Lower lobe of right lung (tissue), 2 donors: ENCODE data around the gene MXD4. TPM values are rescaled to one million over a fixed set of nuclear protein-coding genes. Genes with fewer than 3 reads are reported as not detected.

Experiments
- ATAC-seq, 2 donors: fragments of 200-7000 bp; cut with Tn5 transposase; one replicate each; pipeline ENCODE4 v1.9.1; 2020 to 2022; ENCODE audit warnings: mild to moderate bottlenecking in 2 of 2, moderate library complexity in 2 of 2
- DNase-seq: peaks from one replicate; pipeline ENCODE4 v3.0.0-alpha.2; 2020
- H3K27ac ChIP-seq: fragments of 200-600 bp; one replicate; pipeline ENCODE4 v1.8.0; 2022
- H3K27me3 ChIP-seq: fragments of 200-600 bp; one replicate; pipeline ENCODE4 v1.8.0; 2022; ENCODE audit warnings: low read depth
- H3K36me3 ChIP-seq: fragments of 200-600 bp; one replicate; pipeline ENCODE4 v1.8.0; 2022; ENCODE audit warnings: mild to moderate bottlenecking
- H3K4me1 ChIP-seq: fragments of 200-600 bp; one replicate; pipeline ENCODE4 v1.8.0; 2022
- H3K4me3 ChIP-seq: fragments of 200-600 bp; one replicate; pipeline ENCODE4 v1.8.0; 2022; ENCODE audit warnings: mild to moderate bottlenecking
- H3K9me3 ChIP-seq: fragments of 200-600 bp; one replicate; pipeline ENCODE4 v1.8.0; 2022
- intact Hi-C: fragments of 100-400 bp; cut with DNase I; formaldehyde crosslinking; loops from one replicate; pipeline ENCODE4 v1.11.0; 2022
- total RNA-seq: library from RNA; stranded (reverse); fragmentation: NEBNext Ultra II Directional; extraction: Animal tissue kit (Norgen Biotek cat#: 25700); gene quantifications from one replicate; pipeline ENCODE4 v1.2.1, GENCODE V29; 2021
- TF ChIP-seq, protein P1 (sequence below): fragments of 200-600 bp; IDR thresholded peaks from one replicate; pipeline ENCODE4 v1.8.0; 2022; ENCODE audit warnings: antibody characterized with exemption, mild to moderate bottlenecking
- donor health status: DM: no; HTN: yes; CAD: no; lungs with severe emphysema.

MXD4 gene
- total RNA-seq, 1 donor from 2014 or later: 74.3 TPM

DNA sequence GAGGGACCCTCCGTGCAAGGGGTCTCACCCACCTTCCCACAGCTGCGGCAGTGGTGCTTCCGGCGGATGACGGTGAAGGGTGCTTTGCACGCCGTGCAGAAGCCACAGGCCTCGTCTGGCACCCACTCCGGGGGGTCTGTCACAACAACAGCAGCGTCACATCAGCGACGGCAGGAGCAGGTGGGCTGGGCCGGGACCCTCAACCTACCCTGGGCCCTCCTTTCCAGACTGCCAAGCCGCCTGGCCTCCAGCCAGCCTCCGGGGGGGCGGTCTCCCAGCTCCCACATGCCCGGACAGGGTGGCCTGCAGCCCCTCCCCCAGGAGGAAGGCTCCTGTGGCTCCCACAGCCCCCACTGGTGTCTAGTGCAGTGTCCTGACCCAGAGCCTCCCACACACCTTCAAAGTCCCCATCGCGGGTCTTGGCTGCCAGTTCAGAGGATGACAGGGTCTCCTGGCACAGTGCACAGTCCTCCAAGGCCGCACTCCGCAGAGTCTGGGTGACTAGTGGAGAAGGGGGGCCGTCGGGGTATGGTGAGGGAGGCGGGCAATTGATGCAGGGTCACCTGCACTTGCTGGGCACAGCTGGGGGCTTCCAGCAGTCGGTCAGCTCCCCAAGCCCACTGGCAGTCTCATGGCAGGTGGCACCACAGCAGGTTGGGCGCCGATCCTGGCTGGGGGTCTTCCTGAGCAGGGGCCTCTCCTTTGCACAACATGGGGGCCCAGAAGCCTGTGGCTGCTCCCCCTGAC is 9.5 kb upstream of the MXD4 start:
- Histone ChIP-seq H3K27ac (no peak overlapping the region), H3K27me3 (no peaks in the 10 kb centered on the region), H3K9me3 (no peaks in the 10 kb centered on the region), H3K4me3 (no peak overlapping the region), H3K4me1 (peaks cover 6% of the 10 kb centered on the region), H3K36me3 (no peaks in the 10 kb centered on the region)
- DNase-seq: no peak
- peak in 1 of 2 donors; percentile 7 for ATAC-seq
- TF ChIP-seq, protein P1, sequence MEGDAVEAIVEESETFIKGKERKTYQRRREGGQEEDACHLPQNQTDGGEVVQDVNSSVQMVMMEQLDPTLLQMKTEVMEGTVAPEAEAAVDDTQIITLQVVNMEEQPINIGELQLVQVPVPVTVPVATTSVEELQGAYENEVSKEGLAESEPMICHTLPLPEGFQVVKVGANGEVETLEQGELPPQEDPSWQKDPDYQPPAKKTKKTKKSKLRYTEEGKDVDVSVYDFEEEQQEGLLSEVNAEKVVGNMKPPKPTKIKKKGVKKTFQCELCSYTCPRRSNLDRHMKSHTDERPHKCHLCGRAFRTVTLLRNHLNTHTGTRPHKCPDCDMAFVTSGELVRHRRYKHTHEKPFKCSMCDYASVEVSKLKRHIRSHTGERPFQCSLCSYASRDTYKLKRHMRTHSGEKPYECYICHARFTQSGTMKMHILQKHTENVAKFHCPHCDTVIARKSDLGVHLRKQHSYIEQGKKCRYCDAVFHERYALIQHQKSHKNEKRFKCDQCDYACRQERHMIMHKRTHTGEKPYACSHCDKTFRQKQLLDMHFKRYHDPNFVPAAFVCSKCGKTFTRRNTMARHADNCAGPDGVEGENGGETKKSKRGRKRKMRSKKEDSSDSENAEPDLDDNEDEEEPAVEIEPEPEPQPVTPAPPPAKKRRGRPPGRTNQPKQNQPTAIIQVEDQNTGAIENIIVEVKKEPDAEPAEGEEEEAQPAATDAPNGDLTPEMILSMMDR: no peak
- intact Hi-C loops: no loop called here

DNA sequence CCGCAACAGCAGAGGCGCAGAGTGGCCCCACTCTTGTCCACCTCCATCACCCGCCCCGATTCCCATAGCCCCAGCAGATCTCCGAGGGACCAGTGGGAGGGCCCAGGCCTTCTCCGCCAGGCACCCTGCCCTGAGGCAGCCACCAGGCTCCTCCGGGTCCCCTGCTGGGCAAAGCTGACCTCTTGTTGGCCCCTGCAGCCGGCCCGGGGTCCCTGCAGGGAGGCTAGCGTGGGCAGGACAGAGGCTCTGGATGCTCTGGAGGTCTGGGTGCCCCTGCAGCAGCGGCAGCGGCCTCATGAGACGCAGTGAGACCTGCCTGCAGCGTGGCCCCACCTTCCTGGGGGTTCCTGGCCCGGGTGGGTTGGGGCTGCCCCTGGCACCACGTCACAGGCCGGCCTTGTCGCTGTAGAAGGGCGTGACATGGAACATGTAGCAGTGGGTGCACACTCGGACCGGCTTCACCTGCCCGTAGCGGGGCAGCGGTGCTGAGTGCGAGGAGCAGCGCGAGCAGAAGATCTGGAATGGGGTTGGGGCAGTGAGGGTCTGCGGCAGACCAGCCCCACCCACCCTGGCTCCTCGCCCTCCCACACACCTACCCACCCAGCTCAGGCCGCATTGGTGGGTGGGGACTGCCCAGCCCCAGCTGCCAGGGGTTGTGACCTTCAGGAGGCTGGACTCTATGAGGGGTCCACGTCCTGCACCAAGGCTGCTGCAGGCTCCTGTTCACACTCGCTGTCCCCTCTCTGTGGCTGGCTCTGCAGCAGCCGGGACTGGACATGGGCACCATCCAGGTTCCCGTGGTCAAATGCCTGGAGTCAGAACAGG is 8.6 kb upstream of the MXD4 start:
- Histone ChIP-seq H3K27me3 (no peaks in the 10 kb centered on the region), H3K9me3 (no peaks in the 10 kb centered on the region), H3K27ac (no peak overlapping the region), H3K36me3 (no peaks in the 10 kb centered on the region), H3K4me3 (no peak overlapping the region), H3K4me1 (peaks cover 15% of the 10 kb centered on the region)
- DNase-seq (no peak), ATAC-seq (no peak)
- intact Hi-C loops: no loop called here
- TF ChIP-seq, protein P1: no peak

DNA sequence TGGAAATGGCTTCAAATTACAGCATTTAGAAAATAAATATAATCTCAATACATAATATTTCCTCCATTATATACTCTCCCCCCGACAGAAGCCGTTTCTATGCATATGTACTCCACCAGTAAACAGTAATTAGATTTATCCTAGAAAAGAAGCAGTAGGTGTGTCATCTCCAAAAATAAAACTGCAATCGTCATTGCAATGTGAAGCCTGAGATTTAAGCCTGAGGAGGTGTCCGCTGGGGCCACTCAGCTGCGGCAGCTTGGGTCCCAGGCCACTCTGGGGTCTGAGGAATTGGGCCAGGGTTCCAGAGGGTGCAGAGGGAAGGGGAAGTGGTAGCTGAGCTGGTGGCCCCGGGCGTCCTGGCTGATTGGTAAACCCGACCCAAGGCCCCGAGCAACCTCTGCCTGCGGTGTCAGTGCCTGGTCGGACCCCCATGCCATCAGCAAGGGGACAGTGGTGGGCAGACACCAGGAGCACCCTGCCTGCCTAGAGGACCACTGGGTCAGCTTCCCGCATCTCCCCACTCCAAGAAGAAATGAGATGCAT is 7.8 kb upstream of the MXD4 start:
- no peak for DNase-seq
- H3K4me3 ChIP-seq: no peak overlapping the region
- no peaks in the 10 kb centered on the region for H3K27me3 ChIP-seq
- peaks cover 23% of the 10 kb centered on the region for H3K4me1 ChIP-seq
- ATAC-seq: no peak
- no peak overlapping the region for H3K27ac ChIP-seq
- TF ChIP-seq, protein P1: no peak
- H3K36me3 ChIP-seq: no peaks in the 10 kb centered on the region
- intact Hi-C loops: no loop called here
- H3K9me3 ChIP-seq: no peaks in the 10 kb centered on the region

DNA sequence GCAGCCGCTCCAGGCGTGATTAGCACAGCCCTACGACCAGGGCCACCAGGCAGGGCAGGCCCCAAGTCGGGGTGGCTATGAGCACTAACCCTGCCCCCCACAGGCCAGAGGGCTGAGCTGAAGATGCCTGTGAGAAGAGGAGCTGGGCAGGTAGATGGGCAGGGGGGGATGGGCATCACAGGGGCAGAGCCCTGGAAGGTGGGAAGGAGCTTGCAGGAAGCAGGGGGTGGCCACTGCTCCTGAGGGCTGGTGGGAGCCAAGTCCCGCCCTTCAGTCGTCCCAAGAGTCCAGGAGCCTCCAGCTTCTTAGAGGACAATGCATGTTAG is 7.3 kb upstream of the MXD4 start:
- H3K27ac ChIP-seq: no peak overlapping the region
- intact Hi-C loops: no loop called here

More for the DNA sequence above, 7.3 kb upstream of the MXD4 start:
- TF ChIP-seq, protein P1: no peak
- DNase-seq (no peak), ATAC-seq (no peak)
- no peak overlapping the region for H3K4me3 ChIP-seq
- no peaks in the 10 kb centered on the region for H3K27me3 ChIP-seq
- no peaks in the 10 kb centered on the region for H3K9me3 ChIP-seq
- no peaks in the 10 kb centered on the region for H3K36me3 ChIP-seq
- peaks cover 23% of the 10 kb centered on the region for H3K4me1 ChIP-seq
